Activated CD4-positive, CD25-positive, alpha-beta regulatory T cell (primary cell): ENCODE measurements around the gene TEX19.

Source experiments
- DNase-seq, 4 experiments: peaks; one replicate each; lab custom pipeline; 2025; lab: John Stamatoyannopoulos, UW

TEX19 gene

GRCh38 chr17:82321947-82322466 is 37.0 kb upstream of the TEX19 start:
- DNase-seq = no peak

GRCh38 chr17:82322526-82323453 is 36.3 kb upstream of the TEX19 start:
- no peak for DNase-seq

GRCh38 chr17:82323514-82324234 is 35.4 kb upstream of the TEX19 start:
- no peak for DNase-seq

GRCh38 chr17:82324566-82325285 is 34.3 kb upstream of the TEX19 start:
- DNase-seq = no peak

GRCh38 chr17:82325286-82326180 is 33.5 kb upstream of the TEX19 start:
- no peak for DNase-seq

- DNase-seq = no peak
Measured at GRCh38 chr17:82327289-82327688, 31.8 kb upstream of the TEX19 start.

- DNase-seq = no peak
Measured at GRCh38 chr17:82327757-82328140, 31.3 kb upstream of the TEX19 start.

- DNase-seq = no peak
Measured at GRCh38 chr17:82328141-82328993, 30.7 kb upstream of the TEX19 start.

GRCh38 chr17:82328994-82329507 is 30.0 kb upstream of the TEX19 start:
- no peak for DNase-seq

- no peak for DNase-seq
Measured at GRCh38 chr17:82329683-82330321, 29.2 kb upstream of the TEX19 start.

GRCh38 chr17:82330322-82331239 is 28.5 kb upstream of the TEX19 start:
- DNase-seq = no peak

GRCh38 chr17:82331345-82331939 is 27.6 kb upstream of the TEX19 start:
- no peak for DNase-seq

GRCh38 chr17:82332669-82333278 is 26.3 kb upstream of the TEX19 start:
- no peak for DNase-seq

GRCh38 chr17:82333279-82334171 is 25.5 kb upstream of the TEX19 start, which contains the start of gene SECTM1:
Gene SECTM1 (minus strand): TSS chr17:82333766. CDS start chr17:82327240, 6,526 bp downstream.
- DNase-seq = no peak

- DNase-seq = no peak
Measured at GRCh38 chr17:82334204-82334621, 24.8 kb upstream of the TEX19 start.

GRCh38 chr17:82334622-82335394 is 24.2 kb upstream of the TEX19 start:
- no peak for DNase-seq
